ENCODE results near the gene PLAAT5. TPM values are rescaled to one million over a fixed set of nuclear protein-coding genes. Genes with fewer than 3 reads are reported as not detected.

The PLAAT5 gene
- total RNA-seq, 1 experiment from 2014 or later, result 8.5 TPM

GRCh38 chr11:63476618-63477017 is 14.3 kb downstream of the PLAAT5 start:
- H3T11ph ChIP-seq (ENCODE audit: low read length), result no peak overlapping the region
- peaks cover 5% of the 10 kb centered on the region for H3K9me3 ChIP-seq (ENCODE audit: control insufficient read depth, low read depth, low read length)
- H2AK5ac ChIP-seq (ENCODE audit: insufficient read length, low read length), result no peak overlapping the region
- TF ChIP-seq CTCF (conservative IDR thresholded peaks at IDR 0.05), result no peak
- H4K8ac ChIP-seq (replicated peaks; ENCODE audit: insufficient read length, low read depth, low read length), result no peak overlapping the region
- H2AFZ ChIP-seq (ENCODE audit: low read length), result no peak overlapping the region
- no peak overlapping the region for H2BK20ac ChIP-seq (ENCODE audit: low read depth, low read length, poor library complexity, severe bottlenecking)
- H3K36me3 Mint-ChIP-seq (ENCODE audit: insufficient read depth in 1 of 3, low read depth in 3 of 3), result peaks cover 0 to 21% (median 20%) of the 10 kb centered on the region in 3 experiments; a peak in 6 of 7 replicates
- no peak overlapping the region for H3K4ac ChIP-seq (ENCODE audit: low read depth, low read length)
- H3K27me3 ChIP-seq (ENCODE audit: insufficient read depth, low read length), result no peaks in the 10 kb centered on the region
- no peak overlapping the region for H3K23ac ChIP-seq (ENCODE audit: insufficient read length, low read depth, low read length)
- H3K79me1 ChIP-seq (ENCODE audit: insufficient read depth, low read depth, low read length, poor library complexity, severe bottlenecking), result no peaks in the 10 kb centered on the region
- H3K9me3 Mint-ChIP-seq, result peaks cover 19 to 21% of the 10 kb centered on the region in 2 experiments
- no peak overlapping the region for H2BK120ac ChIP-seq (ENCODE audit: low read depth, low read length, poor library complexity, severe bottlenecking)
- H3K79me2 ChIP-seq (ENCODE audit: insufficient read depth, low read length), result no peaks in the 10 kb centered on the region
- no peaks in the 10 kb centered on the region for H3K27me3 Mint-ChIP-seq (ENCODE audit: low read depth)
- no peak overlapping the region for H4K5ac ChIP-seq (ENCODE audit: insufficient read length, low read depth, low read length)
- H3K56ac ChIP-seq (ENCODE audit: insufficient read length, low read depth, low read length), result no peak overlapping the region
- no peak overlapping the region for H3K4me3 Mint-ChIP-seq
- H4K91ac ChIP-seq (ENCODE audit: insufficient read length, low read depth, low read length), result no peak overlapping the region
- no peak overlapping the region for H3K27ac ChIP-seq (ENCODE audit: insufficient read length, low read depth, low read length)
- no peak overlapping the region for H2BK5ac ChIP-seq (ENCODE audit: insufficient read length, low read length)
- H3K4me1 ChIP-seq (ENCODE audit: insufficient read depth, low read length), result peaks cover 3% of the 10 kb centered on the region; the same call in 1 of the 2 replicates
- H3K4me1 Mint-ChIP-seq, result peaks cover 0 to 11% of the 10 kb centered on the region in 2 experiments; a peak in 2 of 4 replicates
- no peak overlapping the region for H2BK12ac ChIP-seq (ENCODE audit: insufficient read length, low read depth, low read length)
- H4K20me1 ChIP-seq (ENCODE audit: control insufficient read depth, insufficient read depth, insufficient read length), result no peaks in the 10 kb centered on the region
- no peak overlapping the region for H2BK15ac ChIP-seq (ENCODE audit: low read depth, low read length)
- H3K9ac ChIP-seq (ENCODE audit: extremely low read depth, insufficient read length, low read length), result no peak overlapping the region
- H3K18ac ChIP-seq (ENCODE audit: insufficient read length, low read depth, low read length), result no peak overlapping the region
- no peak for DNase-seq
- H3K4me2 ChIP-seq (ENCODE audit: insufficient read depth, insufficient read length, low read length), result no peak overlapping the region
- no peak overlapping the region for H3K27ac Mint-ChIP-seq
- no peaks in the 10 kb centered on the region for H3K23me2 ChIP-seq (ENCODE audit: insufficient read length, low read depth, low read length, poor library complexity, severe bottlenecking)
- no peak overlapping the region for H3K14ac ChIP-seq (ENCODE audit: insufficient read depth, low read length)
